SH-SY5Y (cell line): Measurements from ENCODE around the gene LRIG1.

Experiments
- GATA2 ChIP-seq: IDR thresholded peaks from 2 replicates; pipeline ENCODE4 v1.6.1; 2011; ENCODE audit warnings: mild to moderate bottlenecking, low read depth, low read length
- GATA3 ChIP-seq: IDR thresholded peaks from 2 replicates; pipeline ENCODE4 v1.6.1; 2011; ENCODE audit warnings: low read depth, mild to moderate bottlenecking, low read length, moderate library complexity

DNA sequence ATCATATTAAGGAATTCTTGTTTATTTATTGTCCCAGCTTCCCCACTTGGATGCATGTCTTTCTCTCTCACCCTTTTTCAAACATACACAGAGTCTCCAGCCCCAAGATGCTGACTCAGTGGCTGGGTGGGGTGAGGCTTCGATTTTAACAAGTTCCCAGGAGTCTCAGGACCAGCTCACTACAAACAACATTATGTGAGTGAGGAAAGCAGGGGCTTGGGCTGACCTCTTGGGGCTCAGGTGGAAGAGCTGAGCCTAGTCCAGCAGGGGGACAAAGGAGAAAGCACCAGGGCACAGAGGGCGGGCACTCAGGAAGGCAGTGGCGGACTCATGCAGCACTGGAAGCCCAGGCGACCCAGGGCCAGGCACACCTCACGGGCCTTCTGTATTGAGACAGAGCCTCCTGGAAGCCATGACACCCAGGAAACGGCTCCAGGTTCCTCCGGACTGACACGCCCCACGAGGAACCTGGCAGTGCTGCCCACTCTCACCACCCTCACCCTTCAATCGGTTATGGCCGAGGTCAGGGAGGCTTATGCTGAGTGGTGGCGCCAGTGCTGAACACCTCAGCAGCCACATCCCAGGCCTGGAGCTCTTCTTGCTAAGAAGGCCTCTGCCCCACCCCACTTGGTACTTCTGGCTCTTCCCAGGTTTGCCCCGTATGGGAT, 97.4 kb downstream of the LRIG1 start:
- TF ChIP-seq GATA3 (no peak), GATA2 (no peak)
